HG02623 (cell line): ENCODE measurements around the gene CGREF1.
"Not testable (repeated sequence)": the region's sequence is repeated elsewhere in the genome, so short reads cannot be mapped to it uniquely, and the experiment has no call there.

ENCODE experiments used
- ATAC-seq: cut with Tn5 transposase; IDR thresholded peaks from one replicate; pipeline ENCODE4 v1.9.1; 2021; ENCODE audit warnings: moderate library complexity; ENCODE audit not compliant: unreplicated experiment

Gene CGREF1

DNA sequence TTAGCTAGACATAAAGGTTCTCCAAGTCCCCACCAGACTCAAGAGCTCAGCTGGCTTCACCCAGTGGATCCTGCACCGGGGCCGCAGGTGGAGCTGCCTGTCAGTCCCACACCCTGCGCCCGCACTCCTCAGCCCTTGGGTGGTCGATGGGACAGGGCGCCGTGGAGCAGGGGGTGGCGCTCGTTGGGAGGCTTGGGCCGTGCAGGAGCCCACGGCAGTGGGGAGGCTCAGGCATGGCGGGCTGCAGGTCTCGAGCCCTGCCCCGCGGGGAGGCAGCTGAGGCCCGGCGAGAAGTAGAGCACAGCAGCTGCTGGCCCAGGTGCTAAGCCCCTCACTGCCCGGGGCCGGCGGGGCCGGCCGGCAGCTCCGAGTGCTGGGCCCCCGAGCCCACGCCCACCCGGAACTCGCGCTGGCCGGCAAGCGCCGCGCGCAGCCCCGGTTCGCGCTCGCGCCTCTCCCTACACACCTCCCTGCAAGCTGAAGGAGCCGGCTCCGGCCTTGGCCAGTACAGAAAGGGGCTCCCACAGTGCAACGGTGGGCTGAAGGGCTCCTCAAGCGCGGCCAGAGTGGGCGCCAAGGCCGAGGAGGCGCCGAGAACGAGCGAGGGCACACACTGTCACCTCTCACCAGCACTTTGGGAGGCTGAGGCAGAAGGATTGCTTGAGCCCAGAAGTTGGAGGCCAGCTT, 7.4 kb downstream of the CGREF1 start:
- not testable (repeated sequence) for ATAC-seq

GRCh38 chr2:27110603-27111352, 8.2 kb downstream of the CGREF1 start:
- not testable (repeated sequence) for ATAC-seq

GRCh38 chr2:27109083-27109482, 9.8 kb downstream of the CGREF1 start:
- ATAC-seq = no peak

DNA sequence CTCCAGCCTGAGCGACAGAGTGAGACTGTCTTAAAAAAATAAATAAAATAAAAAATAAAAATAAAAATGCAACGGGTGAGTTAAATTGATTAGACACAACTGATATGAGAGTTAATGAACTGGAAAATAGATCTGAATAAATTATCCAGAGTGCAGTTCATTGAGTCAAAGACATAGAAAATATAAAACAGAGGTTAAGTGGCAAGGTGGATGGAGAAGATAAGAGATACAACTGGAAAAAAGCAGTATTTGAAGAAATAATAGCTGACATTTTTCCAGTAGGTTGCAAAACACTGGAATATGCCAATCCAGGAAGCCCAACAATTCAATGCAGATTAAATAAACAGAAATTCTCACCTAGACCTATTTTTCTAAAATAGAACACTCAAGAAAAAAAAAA, 10.7 kb downstream of the CGREF1 start:
- no peak for ATAC-seq

- ATAC-seq = no peak
Measured at GRCh38 chr2:27105981-27106380, 12.9 kb downstream of the CGREF1 start.

DNA sequence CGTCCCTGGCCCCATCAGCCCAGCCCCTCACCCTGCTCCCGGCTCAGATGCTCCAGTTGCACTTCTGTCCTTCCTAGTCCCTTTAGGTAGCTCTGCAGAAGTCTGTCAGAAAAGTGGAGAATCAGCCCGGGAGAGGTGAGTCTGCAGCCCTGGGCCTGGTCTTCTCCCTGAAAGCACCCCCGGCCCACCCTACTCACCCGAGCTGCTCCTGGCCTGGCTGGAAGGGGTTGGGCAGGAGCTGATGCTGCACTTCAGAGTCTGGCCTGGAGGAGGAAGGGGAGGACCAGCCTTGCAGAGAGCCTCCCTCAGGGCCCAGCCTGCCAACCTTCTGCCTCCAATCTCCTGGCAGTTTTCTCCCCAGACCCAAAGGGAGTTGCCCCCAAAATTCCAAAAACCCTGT, 16.6 kb downstream of the CGREF1 start:
- ATAC-seq = no peak

DNA sequence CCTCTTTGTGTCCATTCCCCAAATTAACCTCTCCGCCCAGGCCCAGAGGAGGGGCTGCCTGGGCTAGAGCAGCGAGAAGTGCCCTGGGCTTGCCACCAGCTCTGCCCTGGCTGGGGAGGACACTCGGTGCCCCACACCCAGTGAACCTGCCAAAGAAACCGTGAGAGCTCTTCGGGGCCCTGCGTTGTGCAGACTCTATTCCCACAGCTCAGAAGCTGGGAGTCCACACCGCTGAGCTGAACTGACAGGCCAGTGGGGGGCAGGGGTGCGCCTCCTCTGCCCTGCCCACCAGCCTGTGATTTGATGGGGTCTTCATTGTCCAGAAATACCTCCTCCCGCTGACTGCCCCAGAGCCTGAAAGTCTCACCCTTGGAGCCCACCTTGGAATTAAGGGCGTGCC, 18.9 kb downstream of the CGREF1 start:
- no peak for ATAC-seq

- ATAC-seq = no peak
Measured at GRCh38 chr2:27099334-27099955, 19.5 kb downstream of the CGREF1 start.

GRCh38 chr2:27097341-27097740, 21.6 kb downstream of the CGREF1 start:
- no peak for ATAC-seq

DNA sequence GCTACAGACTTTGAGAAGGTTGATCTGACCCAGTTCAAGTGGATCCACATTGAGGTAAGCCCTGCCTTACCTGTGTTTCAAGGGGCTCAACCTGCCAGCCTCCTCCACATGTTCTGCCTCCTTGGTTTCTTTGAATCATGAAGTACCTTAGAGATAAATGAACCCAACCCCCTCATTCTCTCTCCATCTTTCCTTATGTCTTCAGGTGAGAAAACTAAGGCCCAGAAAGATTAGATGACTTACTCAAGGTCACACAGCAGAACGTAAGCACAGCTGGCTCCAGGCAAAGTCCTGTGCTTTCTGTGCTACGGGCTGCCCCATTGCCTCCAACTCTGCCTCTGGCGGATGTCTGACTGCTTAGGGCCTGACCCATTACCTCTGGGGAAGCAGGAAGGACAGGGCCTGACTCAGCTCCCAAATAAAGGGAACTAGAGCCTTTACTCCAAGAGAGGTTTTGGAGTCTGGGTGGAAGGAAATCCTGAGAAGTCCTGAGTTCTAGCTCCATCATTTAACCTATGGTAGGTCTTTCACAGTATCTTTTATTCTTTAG, 22.1 kb downstream of the CGREF1 start:
- ATAC-seq = no peak

DNA sequence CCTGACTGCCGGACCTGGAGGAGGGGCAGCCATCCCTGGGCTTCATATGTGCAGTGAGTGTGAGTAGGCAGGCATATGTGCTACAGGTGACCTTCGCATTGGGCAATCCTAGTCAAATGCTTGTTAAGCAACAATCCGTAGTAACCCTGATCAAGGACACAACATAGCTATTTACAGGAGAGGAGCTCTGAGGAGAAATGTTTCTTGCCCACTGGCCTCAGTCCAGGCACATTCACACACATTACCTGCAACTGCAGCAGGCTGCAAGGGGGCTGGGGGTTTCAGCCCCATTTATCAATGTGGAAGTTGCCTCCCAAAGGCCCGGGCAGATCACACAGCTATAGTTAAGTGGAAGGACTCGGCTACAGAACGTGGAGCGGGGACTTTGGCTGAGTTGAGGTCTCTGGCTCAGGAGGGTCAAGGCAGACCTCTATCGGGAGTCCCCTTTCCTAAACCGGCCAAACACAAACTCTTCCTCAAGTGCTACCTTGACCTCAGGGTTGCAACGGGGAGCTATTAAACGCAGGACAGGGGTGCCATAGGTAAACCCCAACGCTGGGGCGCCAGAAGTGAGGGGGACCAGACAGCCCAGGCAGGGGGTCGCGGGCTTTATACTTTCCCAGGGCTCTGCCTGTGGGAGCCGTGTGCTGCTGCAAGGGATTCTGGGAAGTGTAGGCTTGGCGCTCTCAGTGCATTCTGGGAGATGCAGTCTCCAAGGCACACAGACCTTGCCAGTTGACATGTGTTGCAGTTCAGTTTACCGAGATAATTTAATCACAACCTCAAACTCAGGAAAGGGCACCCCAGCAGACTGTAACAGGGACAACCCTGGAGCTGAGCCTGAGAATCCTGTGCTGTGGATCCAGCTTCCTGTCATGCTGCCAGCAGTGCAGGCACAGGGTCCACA, 22.9 kb downstream of the CGREF1 start:
- ATAC-seq = no peak

DNA sequence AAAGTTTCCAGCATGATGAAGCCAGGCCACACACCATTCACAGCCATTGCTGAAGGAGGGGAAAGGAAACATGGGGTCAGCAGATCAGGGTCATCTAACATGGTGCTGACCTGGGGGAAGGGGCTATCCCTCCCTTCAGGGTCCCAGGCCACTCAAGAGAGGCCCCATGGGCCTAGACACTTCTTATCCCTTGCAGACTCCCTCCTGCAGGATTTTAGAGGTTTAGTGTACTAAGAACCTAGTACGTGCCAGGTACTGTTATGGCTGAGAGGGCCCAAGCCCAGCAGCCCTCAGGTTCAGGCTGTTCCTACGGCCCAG, 23.5 kb downstream of the CGREF1 start:
- no peak for ATAC-seq

DNA sequence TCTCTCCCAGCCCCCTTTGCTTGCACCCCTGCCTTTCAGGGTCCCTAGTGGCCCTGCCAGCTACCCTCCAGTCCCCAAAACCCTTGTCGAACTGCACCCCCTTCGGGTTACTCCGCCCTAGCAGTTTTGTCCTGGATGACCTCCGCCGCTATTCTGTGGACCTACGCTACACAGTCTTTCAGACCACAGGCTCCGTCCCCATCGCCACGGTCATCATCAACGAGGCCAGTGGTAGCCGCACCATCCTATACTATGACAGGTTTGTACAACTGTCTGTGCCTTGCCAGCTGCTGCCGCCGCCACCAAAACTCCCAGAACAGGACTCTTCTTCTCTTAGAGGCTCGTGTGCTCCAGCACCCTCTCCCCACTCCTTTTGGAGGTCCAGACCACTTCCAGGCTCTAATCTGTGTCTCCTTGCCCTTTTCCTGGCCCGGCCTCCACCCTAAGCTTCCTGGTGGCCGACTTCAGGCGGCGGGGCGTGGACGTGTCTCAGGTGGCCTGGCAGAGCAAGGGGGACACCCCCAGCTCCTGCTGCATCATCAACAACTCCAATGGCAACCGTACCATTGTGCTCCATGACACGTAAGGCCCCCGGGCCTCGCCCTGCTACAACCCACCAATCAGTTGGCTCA, 24.5 kb downstream of the CGREF1 start:
- no peak for ATAC-seq

DNA sequence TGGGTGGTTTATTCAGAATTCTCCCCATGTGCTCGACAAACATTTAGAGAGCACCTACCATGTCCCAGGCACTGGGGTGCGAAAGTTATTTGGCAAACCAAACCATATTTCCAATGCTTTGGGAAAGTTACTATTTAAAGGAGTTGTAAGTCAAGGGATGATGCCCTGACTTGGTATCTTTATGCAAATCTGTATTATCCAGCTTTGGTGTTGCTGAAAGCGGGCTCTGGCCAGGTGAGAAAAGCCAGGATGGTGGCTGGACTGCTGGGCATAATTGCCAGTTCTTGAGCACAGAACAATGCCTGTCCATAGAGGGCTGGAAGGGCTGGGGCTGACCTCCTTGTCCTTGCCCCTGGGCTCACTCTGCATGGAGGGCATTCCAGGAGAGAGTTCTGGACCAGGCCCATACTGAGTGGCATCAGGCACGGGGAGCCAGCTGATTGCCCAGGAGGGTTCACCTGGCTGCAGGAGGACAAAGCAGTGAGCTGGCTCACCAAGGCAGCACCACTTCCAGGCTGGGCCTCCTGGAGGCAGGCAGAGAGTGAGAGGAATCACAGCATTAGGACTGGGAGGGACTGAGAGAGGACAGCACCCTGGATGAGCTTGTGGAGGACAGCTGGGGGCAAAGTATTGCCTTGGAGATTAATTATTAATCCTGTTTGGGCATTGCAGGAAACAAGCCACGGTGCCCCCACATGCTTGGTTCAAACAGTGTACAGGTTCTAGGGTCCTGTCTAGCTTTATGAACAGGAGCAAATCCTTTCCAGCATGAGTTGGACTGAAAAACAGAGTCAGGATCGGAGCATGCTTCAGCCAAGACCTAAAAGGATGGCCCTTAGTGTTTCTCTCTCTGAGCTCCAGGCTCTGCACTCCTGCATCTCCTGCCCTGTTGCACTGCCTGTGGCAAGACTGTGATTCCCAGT, 25.2 kb downstream of the CGREF1 start:
- no peak for ATAC-seq

DNA sequence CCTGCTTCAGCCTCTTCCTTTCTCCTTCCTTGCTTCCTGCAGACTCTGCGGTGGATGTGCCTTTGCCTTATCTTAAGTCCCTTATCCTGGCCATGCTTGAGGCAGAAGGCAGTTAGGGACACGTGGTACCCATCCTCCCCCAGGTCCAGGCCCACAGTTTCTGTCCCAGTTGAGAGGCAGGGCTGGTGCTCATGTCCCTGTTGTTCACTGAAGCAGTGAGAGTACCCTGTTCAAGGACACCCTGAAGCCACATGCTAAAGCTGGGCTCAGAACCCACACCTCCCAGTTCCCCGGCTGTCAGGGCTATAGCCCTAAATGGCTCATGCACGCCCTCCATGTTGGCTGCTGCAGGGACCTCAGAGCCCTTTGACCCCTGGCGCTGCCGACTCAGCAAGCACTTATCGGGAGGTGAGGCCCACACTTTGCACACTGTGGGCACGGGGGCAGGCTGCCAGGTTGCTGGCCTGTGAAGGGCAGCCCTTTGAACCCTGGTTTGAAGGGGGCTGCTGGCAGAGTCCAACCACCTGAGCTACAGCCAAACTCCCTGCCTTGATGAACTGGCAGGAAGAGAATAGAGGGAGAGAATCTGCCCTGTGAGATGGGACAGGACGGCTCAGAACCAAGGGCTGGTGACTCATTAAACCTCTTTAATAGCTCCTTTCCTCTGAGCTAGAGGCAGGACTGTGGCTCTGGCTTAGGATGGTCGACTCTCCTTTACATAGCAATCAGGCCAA, 26.1 kb downstream of the CGREF1 start:
- ATAC-seq = no peak

- no peak for ATAC-seq
Measured at GRCh38 chr2:27091746-27092695, 26.9 kb downstream of the CGREF1 start.

- ATAC-seq = no peak
Measured at GRCh38 chr2:27089111-27089954, 29.6 kb downstream of the CGREF1 start.
